Ovary (tissue), 9 donors: ENCODE data around the gene HSD17B14. TPM values are rescaled to one million over a fixed set of nuclear protein-coding genes. Genes with fewer than 3 reads are reported as not detected.

ENCODE experiments used
- DNase-seq, 5 donors: peaks; one replicate each; pipeline ENCODE4 v3.0.0-alpha.2; 2019 to 2020
- H3K27ac ChIP-seq, 2 donors: fragments of 200-600 bp; one replicate each; pipeline versions ENCODE4 v1.5.1 to v1.8.0; 2019 to 2022
- H3K27me3 ChIP-seq: fragments of 200-600 bp; one replicate; pipeline ENCODE4 v1.8.0; 2022
- H3K36me3 ChIP-seq: fragments of 200-600 bp; sonication (generic); one replicate; pipeline ENCODE4 v1.5.1; 2019
- H3K4me1 ChIP-seq: one replicate; pipeline ENCODE4 v1.8.1; 2013; ENCODE audit warnings: mild to moderate bottlenecking, moderate library complexity; ENCODE audit not compliant: insufficient read depth
- H3K4me3 ChIP-seq: fragments of 200-600 bp; sonication (generic); one replicate; pipeline ENCODE4 v1.5.1; 2017
- H3K9me3 ChIP-seq, 2 donors: fragments of 200-600 bp in 1 of 2; sonication (generic) in 1 of 2; one replicate each; pipeline versions ENCODE4 v1.5.1 to v1.8.1; 2013 to 2019; ENCODE audit warnings: mild to moderate bottlenecking in 1 of 2, moderate library complexity in 1 of 2
- EP300 ChIP-seq: sonication (generic); formaldehyde crosslinking; IDR thresholded peaks from one replicate; pipeline ENCODE4 v1.6.1; 2017; ENCODE audit warnings: antibody characterized with exemption
- POLR2A ChIP-seq: fragments of 450-650 bp; IDR thresholded peaks from one replicate; pipeline ENCODE4 v1.6.1; 2017; ENCODE audit warnings: antibody characterized with exemption, mild to moderate bottlenecking, moderate library complexity
- WGBS, 3 donors: extraction: QIAGEN DNeasy Blood & Tissue Kit in 1 of 3; methylation state at CpG; one replicate each; pipeline versions ENCODE4 v1.1.5 to v1.1.7; 2013 to 2017; 5-methylcytosine and 5-hydroxymethylcytosine counted together
- intact Hi-C, 4 donors: fragments of 100-400 bp; cut with DNase I; formaldehyde crosslinking; loops; one replicate each; pipeline versions ENCODE4 v1.11.0 to v1.15.1; 2022 to 2023
- polyA plus RNA-seq, 2 donors: library from polyadenylated mRNA; stranded (reverse); fragments of 200-250 nt in 1 of 2; fragments of 350-450 nt in 1 of 2; fragmentation: Illumina TruSeq in 1 of 2; extraction: RNeasy Lipid Tissue Mini Kit (QIAGEN cat#74804) in 1 of 2; gene quantifications; one replicate each; pipeline ENCODE4 v1.2.3, GENCODE V29; 2013 to 2014
- total RNA-seq, 7 donors: library from RNA; depleted of rRNA in 2 of 7; stranded (reverse); fragments of >200 nt in 2 of 7; fragmentation: NEBNext Ultra II Directional in 3 of 7; extraction: Animal tissue kit (Norgen Biotek cat#: 25700) in 3 of 7; gene quantifications; one replicate each; pipeline versions ENCODE4 v1.1.0 to v1.2.4, GENCODE V29; 2016 to 2023
- TF ChIP-seq, protein P1 (sequence below), 3 donors: fragments of 450-650 bp in 2 of 3; fragments of 200-600 bp in 1 of 3; IDR thresholded peaks; one replicate each; pipeline versions ENCODE4 v1.5.1 to v1.8.0; 2016 to 2022; ENCODE audit warnings: antibody characterized with exemption in 3 of 3, mild to moderate bottlenecking in 1 of 3
- donor health status: DM: no; HTN: no; CAD: no; lungs with moderate emphysema.
- donor health status: DM: no; HTN: no; CAD: no.
- donor health status: Bipolar disorder and iron deficiency.
- donor health status: DM: yes; HTN: yes; CAD: no.
- donor health status: DM: no; HTN: no; CAD: no.
- donor health status: DM: yes; HTN: yes; CAD: no.

The HSD17B14 gene
- total and polyA plus RNA-seq, 9 donors, result 10.6 to 82.8 (median 46.1) TPM

DNA sequence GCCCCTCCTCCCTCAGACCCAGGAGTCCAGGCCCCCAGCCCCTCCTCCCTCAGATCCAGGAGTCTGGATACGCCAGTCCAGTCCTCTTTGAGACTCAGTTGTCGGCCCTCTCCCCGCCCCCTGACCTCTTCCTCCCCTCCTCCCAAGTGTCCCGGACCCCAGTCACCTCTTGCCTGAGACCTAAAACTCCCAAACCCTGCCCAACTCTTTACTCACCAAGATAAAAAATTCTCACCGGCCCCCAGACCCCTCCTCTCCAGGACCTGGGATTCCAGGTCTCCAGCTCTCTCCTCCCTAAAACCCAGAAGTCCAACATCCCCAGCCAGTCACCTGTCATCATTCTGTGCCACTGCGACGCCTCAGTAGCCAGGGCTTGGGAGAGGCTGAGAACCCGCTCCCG, 1.4 kb upstream of the HSD17B14 start:
- H3K4me3 ChIP-seq, result no peak overlapping the region
- H3K9me3 ChIP-seq, result no peaks in the 10 kb centered on the region
- H3K27me3 ChIP-seq, result no peaks in the 10 kb centered on the region
- peaks cover 3% of the 10 kb centered on the region for H3K4me1 ChIP-seq
- H3K36me3 ChIP-seq, result no peaks in the 10 kb centered on the region
- TF ChIP-seq, protein P1, sequence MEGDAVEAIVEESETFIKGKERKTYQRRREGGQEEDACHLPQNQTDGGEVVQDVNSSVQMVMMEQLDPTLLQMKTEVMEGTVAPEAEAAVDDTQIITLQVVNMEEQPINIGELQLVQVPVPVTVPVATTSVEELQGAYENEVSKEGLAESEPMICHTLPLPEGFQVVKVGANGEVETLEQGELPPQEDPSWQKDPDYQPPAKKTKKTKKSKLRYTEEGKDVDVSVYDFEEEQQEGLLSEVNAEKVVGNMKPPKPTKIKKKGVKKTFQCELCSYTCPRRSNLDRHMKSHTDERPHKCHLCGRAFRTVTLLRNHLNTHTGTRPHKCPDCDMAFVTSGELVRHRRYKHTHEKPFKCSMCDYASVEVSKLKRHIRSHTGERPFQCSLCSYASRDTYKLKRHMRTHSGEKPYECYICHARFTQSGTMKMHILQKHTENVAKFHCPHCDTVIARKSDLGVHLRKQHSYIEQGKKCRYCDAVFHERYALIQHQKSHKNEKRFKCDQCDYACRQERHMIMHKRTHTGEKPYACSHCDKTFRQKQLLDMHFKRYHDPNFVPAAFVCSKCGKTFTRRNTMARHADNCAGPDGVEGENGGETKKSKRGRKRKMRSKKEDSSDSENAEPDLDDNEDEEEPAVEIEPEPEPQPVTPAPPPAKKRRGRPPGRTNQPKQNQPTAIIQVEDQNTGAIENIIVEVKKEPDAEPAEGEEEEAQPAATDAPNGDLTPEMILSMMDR (IDR thresholded peaks at IDR 0.05), result no peak
- TF ChIP-seq EP300, result no peak
- no peak for TF ChIP-seq POLR2A
- intact Hi-C loops, result loop anchor here in 3 of 4 donors (2.0 to 5.0 kb wide), 3 partner anchors 40 to 43 kb away; no protein-coding TSS in a partner anchor
- 68 to 79% (median 75%) methylated on average over 9 of the region's 9 CpGs for WGBS, 3 donors
- DNase-seq, result peak in 2 of 5 donors; percentile 33 to 50
- H3K27ac ChIP-seq, result peak overlapping the region; percentile 90 to 95

DNA sequence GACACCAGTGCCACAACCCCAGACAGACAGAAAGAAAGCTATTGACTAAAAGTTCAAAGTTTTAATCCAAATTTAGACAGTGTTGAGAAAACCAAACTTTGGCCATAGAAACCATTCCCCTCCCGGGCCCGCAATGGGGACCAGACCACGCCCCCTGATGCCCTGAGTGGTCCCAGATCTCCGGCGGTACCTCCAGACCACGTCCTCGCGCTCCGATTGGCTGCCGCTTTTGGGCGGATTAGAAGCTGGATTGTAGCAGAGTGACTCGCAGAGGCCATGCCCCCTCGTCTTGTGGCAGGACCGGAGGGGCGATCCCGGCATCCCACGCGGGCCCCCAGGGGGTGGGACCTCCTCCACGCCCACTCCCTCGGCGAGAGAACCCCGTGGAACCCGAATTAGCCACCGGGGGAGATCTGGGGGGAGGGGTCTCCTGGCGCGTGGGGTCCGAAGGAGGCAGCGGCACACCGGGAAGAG, 797 bp upstream of the HSD17B14 start:
- 14 to 38% (median 16%) methylated on average over 23 to 29 of the region's 29 CpGs for WGBS, 3 donors
- TF ChIP-seq, protein P1 (IDR thresholded peaks at IDR 0.05), result no peak
- peak; percentile 48 for TF ChIP-seq POLR2A
- no peak for TF ChIP-seq EP300
- Histone ChIP-seq H3K27ac (peak overlapping the region; percentile 90 to 95), H3K27me3 (no peaks in the 10 kb centered on the region), H3K9me3 (no peaks in the 10 kb centered on the region), H3K36me3 (no peaks in the 10 kb centered on the region), H3K4me1 (peaks cover 3% of the 10 kb centered on the region), H3K4me3 (peak overlapping the region; percentile 27)
- intact Hi-C loops, result loop anchor here in 3 of 4 donors (2.0 to 5.0 kb wide), 3 partner anchors 40 to 42 kb away; no protein-coding TSS in a partner anchor
- DNase-seq, result peak; percentile 87 to 95 (median 91)

DNA sequence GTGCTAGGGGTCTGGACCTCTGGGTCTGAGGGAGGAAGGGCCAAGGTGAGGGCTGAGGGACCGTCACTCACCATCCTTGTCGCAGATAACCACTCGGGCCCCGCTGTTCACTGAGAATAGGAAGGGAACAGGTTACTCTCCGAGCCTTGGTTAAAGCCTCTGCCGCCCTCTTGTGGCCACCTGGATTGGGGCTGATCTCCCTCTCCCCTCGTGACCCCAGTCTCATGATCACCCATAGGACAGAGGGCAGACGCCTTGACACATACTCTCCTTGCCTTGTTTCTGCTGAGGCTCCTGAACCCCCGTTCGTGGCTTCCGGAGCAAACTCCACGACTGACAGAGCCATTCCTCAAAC, 580 bp downstream of the HSD17B14 start:
- no peaks in the 10 kb centered on the region for H3K36me3 ChIP-seq
- TF ChIP-seq EP300 (no peak), POLR2A (peak; percentile 53)
- TF ChIP-seq, protein P1 (IDR thresholded peaks at IDR 0.05), result peak; percentile 87 to 99 (median 96)
- no peaks in the 10 kb centered on the region for H3K27me3 ChIP-seq
- H3K4me1 ChIP-seq, result peaks cover 3% of the 10 kb centered on the region
- WGBS, 3 donors, result 6 to 14% (median 10%) methylated on average over 12 of the region's 12 CpGs
- H3K9me3 ChIP-seq, result no peaks in the 10 kb centered on the region
- DNase-seq, result peak; percentile 96 to 98 (median 96)
- peak overlapping the region; percentile 90 to 95 for H3K27ac ChIP-seq
- intact Hi-C loops, result loop anchor here (2.0 to 5.0 kb wide), 3 partner anchors 38 to 41 kb away; no protein-coding TSS in a partner anchor
- peak overlapping the region; percentile 27 for H3K4me3 ChIP-seq

DNA sequence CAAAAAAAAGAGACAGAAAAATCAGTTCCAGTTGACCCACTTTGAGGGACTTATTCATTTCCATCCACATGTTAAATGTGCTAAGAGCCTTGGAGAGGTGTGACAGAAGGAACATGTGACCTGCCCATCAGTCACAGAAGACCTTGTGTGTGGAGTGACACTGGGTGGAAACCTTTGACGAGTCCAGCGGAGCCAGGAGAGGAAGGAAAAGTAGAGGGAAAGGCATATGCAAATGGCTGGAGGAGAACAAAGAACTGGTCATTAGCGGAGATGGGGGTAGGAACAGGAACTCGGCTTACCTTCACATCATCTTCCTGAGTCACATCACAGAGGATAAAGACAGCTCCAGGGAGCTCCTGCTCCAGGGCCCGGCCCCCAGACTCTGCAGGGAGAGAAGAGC, 2.3 kb downstream of the HSD17B14 start:
- H3K9me3 ChIP-seq, result no peaks in the 10 kb centered on the region
- no peak overlapping the region for H3K27ac ChIP-seq
- H3K4me1 ChIP-seq, result peaks cover 3% of the 10 kb centered on the region
- WGBS, 3 donors, result 87 to 94% (median 93%) methylated on average over 5 of the region's 5 CpGs
- TF ChIP-seq, protein P1 (IDR thresholded peaks at IDR 0.05), result no peak
- TF ChIP-seq EP300 (no peak), POLR2A (no peak)
- intact Hi-C loops, result loop anchor here in 1 of 4 donors (2.0 kb wide), 1 partner anchor 39 kb away; no protein-coding TSS in a partner anchor
- no peaks in the 10 kb centered on the region for H3K27me3 ChIP-seq
- no peak for DNase-seq
- H3K36me3 ChIP-seq, result no peaks in the 10 kb centered on the region
- H3K4me3 ChIP-seq, result no peak overlapping the region
